T-helper 22 cell (primary cell): ENCODE results near the gene ARFGAP2.
"Not testable (repeated sequence)": the region's sequence is repeated elsewhere in the genome, so short reads cannot be mapped to it uniquely, and the experiment has no call there.

Experiments used
- DNase-seq: peaks from one replicate; pipeline ENCODE4 v3.0.0-alpha.2; 2020; ENCODE audit warnings: low read depth

ARFGAP2 gene

GRCh38 chr11:47148903-47149531 is 27.7 kb downstream of the ARFGAP2 start:
- DNase-seq: no peak

GRCh38 chr11:47148270-47148669 is 28.4 kb downstream of the ARFGAP2 start:
- DNase-seq: no peak

GRCh38 chr11:47147681-47148080 is 29.0 kb downstream of the ARFGAP2 start:
- no peak for DNase-seq

- DNase-seq: no peak
Measured at GRCh38 chr11:47147250-47147649, 29.4 kb downstream of the ARFGAP2 start.

GRCh38 chr11:47144541-47144940 is 32.1 kb downstream of the ARFGAP2 start:
- no peak for DNase-seq

- DNase-seq: no peak
Measured at GRCh38 chr11:47143322-47143721, 33.4 kb downstream of the ARFGAP2 start.

GRCh38 chr11:47139878-47140277 is 36.8 kb downstream of the ARFGAP2 start:
- DNase-seq: no peak

GRCh38 chr11:47137476-47137875 is 39.2 kb downstream of the ARFGAP2 start:
- DNase-seq: no peak

GRCh38 chr11:47136921-47137320 is 39.8 kb downstream of the ARFGAP2 start:
- DNase-seq: no peak

- DNase-seq: no peak
Measured at GRCh38 chr11:47136327-47136726, 40.4 kb downstream of the ARFGAP2 start.

GRCh38 chr11:47132981-47133380 is 43.7 kb downstream of the ARFGAP2 start:
- no peak for DNase-seq

GRCh38 chr11:47132490-47132889 is 44.2 kb downstream of the ARFGAP2 start:
- DNase-seq: no peak

GRCh38 chr11:47131136-47131535 is 45.5 kb downstream of the ARFGAP2 start:
- no peak for DNase-seq

GRCh38 chr11:47130543-47130942 is 46.1 kb downstream of the ARFGAP2 start:
- DNase-seq: no peak

GRCh38 chr11:47127213-47127612 is 49.5 kb downstream of the ARFGAP2 start:
- DNase-seq: no peak

GRCh38 chr11:47125083-47125482 is 51.6 kb downstream of the ARFGAP2 start:
- no peak for DNase-seq

GRCh38 chr11:47124675-47125074 is 52.0 kb downstream of the ARFGAP2 start:
- DNase-seq: no peak

- DNase-seq: no peak
Measured at GRCh38 chr11:47123094-47123493, 53.6 kb downstream of the ARFGAP2 start.

GRCh38 chr11:47121731-47122130 is 54.9 kb downstream of the ARFGAP2 start:
- no peak for DNase-seq

- no peak for DNase-seq
Measured at GRCh38 chr11:47121056-47121455, 55.6 kb downstream of the ARFGAP2 start.

- not testable (repeated sequence) for DNase-seq
Measured at GRCh38 chr11:47118958-47119688, 57.6 kb downstream of the ARFGAP2 start.
